Measurements from ENCODE around the gene TEX14.

GRCh38 chr17:58531661-58532554 is 159.9 kb downstream of the TEX14 start:
- no peak for TF ChIP-seq CTCF (IDR thresholded peaks at IDR 0.05)
- TF ChIP-seq JUNB (IDR thresholded peaks at IDR 0.05): no peak
- TF ChIP-seq ZSCAN20 (CRISPR knock-in tag; IDR thresholded peaks at IDR 0.05): no peak
- TF ChIP-seq E2F6 (IDR thresholded peaks at IDR 0.05; ENCODE audit: borderline replicate concordance, low read depth): no peak
